ENCODE results near the gene ST7. TPM values are rescaled to one million over a fixed set of nuclear protein-coding genes. Genes with fewer than 3 reads are reported as not detected.

ST7 gene
- total RNA-seq, 1 donor: 31.5 TPM

DNA sequence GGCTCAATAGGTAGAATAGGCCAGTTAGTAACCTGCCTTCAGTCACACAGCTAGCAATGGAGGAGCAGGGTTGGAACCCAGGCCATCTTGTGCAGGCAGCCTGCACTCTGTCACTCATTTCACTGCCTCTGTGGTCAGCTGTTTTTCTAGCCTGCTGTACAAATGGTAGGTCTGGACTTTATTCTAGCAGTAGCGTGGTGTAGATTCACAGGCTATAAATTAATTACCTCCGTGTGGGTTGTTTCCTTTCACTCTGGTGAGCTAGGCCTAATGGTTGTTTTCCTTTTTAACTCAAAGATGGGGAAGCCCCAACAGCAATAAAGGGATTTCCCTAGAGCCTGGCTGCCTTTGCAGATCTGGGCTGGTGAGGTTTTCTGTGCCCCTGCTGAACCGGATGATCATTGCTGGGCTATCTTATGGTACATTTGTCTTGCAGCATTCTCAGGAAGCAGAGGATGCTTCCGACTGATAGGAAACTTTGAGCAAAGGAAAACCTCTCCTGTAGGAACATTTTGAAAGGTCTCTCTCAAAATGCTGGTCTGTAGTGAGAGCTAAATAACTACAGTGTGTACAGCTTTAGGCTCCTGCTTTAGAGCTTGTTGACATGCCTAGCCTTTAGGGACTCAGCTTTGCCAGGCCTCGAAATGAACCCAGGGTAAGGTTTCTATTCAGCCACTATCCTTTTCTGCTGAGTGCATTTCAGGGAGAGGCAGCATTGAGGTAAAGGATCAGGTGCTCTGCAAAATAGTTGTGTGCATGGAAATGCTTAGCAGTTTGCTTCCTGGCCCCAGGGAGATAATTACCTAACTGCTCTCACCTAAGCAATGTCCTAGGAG, 157.4 kb downstream of the ST7 start:
- no peak overlapping the region for H3K4me3 ChIP-seq (ENCODE audit: low read depth, low read length)
- no peak for TF ChIP-seq CTCF (IDR thresholded peaks at IDR 0.05; ENCODE audit: insufficient read depth, low read depth, low read length)
- peak; percentile 34 for DNase-seq (ENCODE audit: low read depth)

DNA sequence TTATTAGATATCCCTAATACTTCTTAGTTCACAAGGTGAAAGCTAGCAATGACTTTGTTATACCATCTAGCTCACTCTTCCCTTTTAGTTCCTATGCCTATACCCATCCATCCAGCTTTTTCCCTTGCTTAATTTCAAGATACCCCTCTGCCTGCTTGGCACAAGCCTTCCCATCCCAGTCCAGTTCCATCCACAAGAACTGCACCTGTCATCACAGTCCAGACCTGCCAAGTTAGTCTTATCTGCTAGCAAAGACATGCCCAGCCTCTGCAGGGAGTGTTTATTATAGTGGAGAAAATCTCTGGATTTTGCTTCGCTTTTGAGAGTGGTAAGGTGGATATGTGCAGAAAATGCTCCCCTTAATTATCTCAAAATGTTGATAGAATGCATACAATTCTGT, 158.2 kb downstream of the ST7 start:
- no peak for TF ChIP-seq CTCF (IDR thresholded peaks at IDR 0.05; ENCODE audit: insufficient read depth, low read depth, low read length)
- no peak for DNase-seq (ENCODE audit: low read depth)
- no peak overlapping the region for H3K4me3 ChIP-seq (ENCODE audit: low read depth, low read length)

DNA sequence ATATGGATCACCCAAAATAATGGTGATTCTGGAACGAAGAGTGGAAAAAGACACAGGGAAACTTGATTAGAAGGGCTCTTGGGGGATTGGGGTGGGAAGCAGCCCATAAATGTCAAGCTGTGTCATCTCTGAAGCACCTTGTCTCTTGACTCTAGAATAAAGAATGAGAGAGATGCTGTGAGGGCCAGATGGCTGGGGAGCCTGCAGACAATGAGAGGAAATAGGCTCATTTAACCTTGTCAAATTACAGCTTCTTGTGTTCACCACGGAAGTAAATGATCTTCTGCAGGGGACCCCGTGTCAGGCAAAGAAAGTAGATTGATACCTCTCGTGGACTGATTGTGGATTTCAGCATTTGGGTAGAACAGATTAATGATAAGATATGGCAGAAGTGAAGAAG, 159.3 kb downstream of the ST7 start:
- no peak for TF ChIP-seq CTCF (IDR thresholded peaks at IDR 0.05; ENCODE audit: insufficient read depth, low read depth, low read length)
- no peak for DNase-seq (ENCODE audit: low read depth)

GRCh38 chr7:117113871-117114270, 160.6 kb downstream of the ST7 start:
- TF ChIP-seq CTCF (IDR thresholded peaks at IDR 0.05; ENCODE audit: insufficient read depth, low read depth, low read length): no peak
- H3K4me3 ChIP-seq (ENCODE audit: low read depth, low read length): no peak overlapping the region
- DNase-seq (ENCODE audit: low read depth): no peak

More for the DNA sequence above, 159.3 kb downstream of the ST7 start:
- H3K4me3 ChIP-seq (ENCODE audit: low read depth, low read length): no peak overlapping the region

GRCh38 chr7:117114272-117114671, 161.0 kb downstream of the ST7 start:
- no peak for TF ChIP-seq CTCF (IDR thresholded peaks at IDR 0.05; ENCODE audit: insufficient read depth, low read depth, low read length)
- peak; percentile 57 for DNase-seq (ENCODE audit: low read depth)
- no peak overlapping the region for H3K4me3 ChIP-seq (ENCODE audit: low read depth, low read length)

DNA sequence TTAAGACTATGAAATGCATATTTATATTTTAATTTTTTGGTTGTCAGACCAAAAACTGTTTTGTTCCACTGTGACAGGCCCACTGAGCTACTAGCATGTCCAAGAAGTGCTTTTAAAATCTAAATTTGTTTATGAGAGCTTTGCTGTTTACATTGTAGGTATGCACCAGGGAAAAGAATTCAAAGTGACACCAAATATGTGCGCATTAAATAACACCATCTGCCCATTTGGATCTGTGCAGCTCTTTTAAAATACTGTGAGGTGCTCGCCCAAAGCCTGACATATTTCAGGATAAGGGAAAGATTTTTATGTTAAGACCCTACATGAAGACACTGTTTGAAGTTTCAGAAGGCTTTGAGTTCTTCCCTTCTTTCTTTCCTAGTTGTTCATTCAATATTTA, 162.9 kb downstream of the ST7 start:
- H3K4me3 ChIP-seq (ENCODE audit: low read depth, low read length): no peak overlapping the region
- DNase-seq (ENCODE audit: low read depth): no peak
- TF ChIP-seq CTCF (IDR thresholded peaks at IDR 0.05; ENCODE audit: insufficient read depth, low read depth, low read length): no peak

- no peak overlapping the region for H3K4me3 ChIP-seq (ENCODE audit: low read depth, low read length)
- TF ChIP-seq CTCF (IDR thresholded peaks at IDR 0.05; ENCODE audit: insufficient read depth, low read depth, low read length): no peak
- DNase-seq (ENCODE audit: low read depth): no peak
These were observed 163.9 kb downstream of the ST7 start for GRCh38 chr7:117117172-117117571.
